ENCODE measurements around the gene LMAN1.

GRCh38 chr18:59402432-59403090 is 43.5 kb upstream of the LMAN1 start:
- TF ChIP-seq CTCF (IDR thresholded peaks at IDR 0.05) (peak; percentile 64 to 88 (median 74)), POLR2A (IDR thresholded peaks at IDR 0.05) (no peak), POLR2AphosphoS5 (IDR thresholded peaks at IDR 0.05) (no peak)
